IgD-negative memory B cell (primary cell): Measurements from ENCODE around the gene WDR37. TPM values are rescaled to one million over a fixed set of nuclear protein-coding genes. Genes with fewer than 3 reads are reported as not detected.
"Not testable (repeated sequence)": the region's sequence is repeated elsewhere in the genome, so short reads cannot be mapped to it uniquely, and the experiment has no call there.

Source experiments
- H3K27ac Mint-ChIP-seq, 3 donors: one replicate each; pipeline ENCODE4 v1.8.0; 2020 to 2022; ENCODE audit warnings: mild to moderate bottlenecking in 3 of 3, mixed read lengths in 3 of 3, moderate library complexity in 1 of 3
- H3K27me3 Mint-ChIP-seq: one replicate; pipeline ENCODE4 v1.8.0; 2021; ENCODE audit warnings: mixed read lengths
- H3K36me3 Mint-ChIP-seq: one replicate; pipeline ENCODE4 v1.8.0; 2020; ENCODE audit warnings: mild to moderate bottlenecking, mixed read lengths
- H3K4me1 Mint-ChIP-seq, 3 donors: one replicate each; pipeline ENCODE4 v1.8.0; 2020 to 2022; ENCODE audit warnings: mixed read lengths in 3 of 3, mild to moderate bottlenecking in 1 of 3
- H3K4me3 Mint-ChIP-seq, 4 donors: one replicate each; pipeline ENCODE4 v1.8.0; 2020 to 2022; ENCODE audit warnings: mild to moderate bottlenecking in 4 of 4, mixed read lengths in 4 of 4, moderate library complexity in 3 of 4
- H3K9me3 Mint-ChIP-seq, 3 donors: one replicate each; pipeline ENCODE4 v1.8.0; 2020 to 2021; ENCODE audit warnings: mixed read lengths in 3 of 3, mild to moderate bottlenecking in 1 of 3
- polyA plus RNA-seq: library from polyadenylated mRNA; unstranded; fragments of 300-500 nt; fragmentation: Illumina TruSeq; gene quantifications from one replicate; pipeline ENCODE4 v1.2.3, GENCODE V29; 2021

The WDR37 gene, protein sequence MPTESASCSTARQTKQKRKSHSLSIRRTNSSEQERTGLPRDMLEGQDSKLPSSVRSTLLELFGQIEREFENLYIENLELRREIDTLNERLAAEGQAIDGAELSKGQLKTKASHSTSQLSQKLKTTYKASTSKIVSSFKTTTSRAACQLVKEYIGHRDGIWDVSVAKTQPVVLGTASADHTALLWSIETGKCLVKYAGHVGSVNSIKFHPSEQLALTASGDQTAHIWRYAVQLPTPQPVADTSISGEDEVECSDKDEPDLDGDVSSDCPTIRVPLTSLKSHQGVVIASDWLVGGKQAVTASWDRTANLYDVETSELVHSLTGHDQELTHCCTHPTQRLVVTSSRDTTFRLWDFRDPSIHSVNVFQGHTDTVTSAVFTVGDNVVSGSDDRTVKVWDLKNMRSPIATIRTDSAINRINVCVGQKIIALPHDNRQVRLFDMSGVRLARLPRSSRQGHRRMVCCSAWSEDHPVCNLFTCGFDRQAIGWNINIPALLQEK
- 14.7 TPM for polyA plus RNA-seq

- Mint-ChIP-seq H3K9me3 (no peaks in the 10 kb centered on the region), H3K27me3 (no peaks in the 10 kb centered on the region), H3K4me3 (peak within 1 kb of the TSS; percentile 95 to 99 (median 99)), H3K36me3 (no peaks in the 10 kb centered on the region), H3K27ac (peak within 1 kb of the TSS; percentile 95 to 100 (median 96)), H3K4me1 (peaks cover 28 to 59% (median 46%) of the 10 kb centered on the region in 3 donors)
Measured at GRCh38 chr10:1056326-1057105, at the start of gene WDR37. Gene WDR37 (plus strand): TSS chr10:1056385. CDS start chr10:1072156, 15,771 bp downstream.

DNA sequence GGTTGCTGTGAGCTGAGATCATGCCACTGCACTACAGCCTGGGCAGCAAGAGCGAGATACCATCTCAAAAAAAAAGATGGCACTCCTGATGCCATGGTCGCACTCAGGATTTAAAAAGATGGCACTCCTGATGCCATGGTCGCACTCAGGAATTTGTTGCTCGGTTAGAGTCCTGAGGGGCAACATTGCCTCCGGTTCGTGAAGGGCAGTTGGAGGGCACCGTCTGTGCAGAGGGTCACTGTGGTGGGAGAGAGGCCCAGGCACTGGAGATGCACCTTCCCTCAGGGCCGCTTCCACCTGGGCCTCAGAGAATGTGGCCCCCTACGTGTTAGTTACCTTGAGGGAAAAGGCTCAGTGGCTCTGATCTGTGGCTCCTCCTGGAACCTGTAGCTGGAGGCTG, 49.6 kb upstream of the WDR37 start:
- Mint-ChIP-seq H3K36me3 (peaks cover 8% of the 10 kb centered on the region), H3K4me3 (no peak overlapping the region), H3K9me3 (peaks cover under 1 to 10% (median 6%) of the 10 kb centered on the region in 3 donors), H3K27ac (no peak overlapping the region), H3K4me1 (peaks cover 0 to under 1% (median 0%) of the 10 kb centered on the region in 3 donors), H3K27me3 (no peaks in the 10 kb centered on the region)

GRCh38 chr10:1007583-1007982, 48.6 kb upstream of the WDR37 start:
- peaks cover 6% of the 10 kb centered on the region for H3K36me3 Mint-ChIP-seq
- H3K9me3 Mint-ChIP-seq, result peaks cover 0 to 6% (median 4%) of the 10 kb centered on the region in 3 donors
- H3K4me1 Mint-ChIP-seq, result no peaks in the 10 kb centered on the region
- H3K27ac Mint-ChIP-seq, result peak overlapping the region in 1 of 3 donors; percentile 47
- H3K27me3 Mint-ChIP-seq, result no peaks in the 10 kb centered on the region
- no peak overlapping the region for H3K4me3 Mint-ChIP-seq

DNA sequence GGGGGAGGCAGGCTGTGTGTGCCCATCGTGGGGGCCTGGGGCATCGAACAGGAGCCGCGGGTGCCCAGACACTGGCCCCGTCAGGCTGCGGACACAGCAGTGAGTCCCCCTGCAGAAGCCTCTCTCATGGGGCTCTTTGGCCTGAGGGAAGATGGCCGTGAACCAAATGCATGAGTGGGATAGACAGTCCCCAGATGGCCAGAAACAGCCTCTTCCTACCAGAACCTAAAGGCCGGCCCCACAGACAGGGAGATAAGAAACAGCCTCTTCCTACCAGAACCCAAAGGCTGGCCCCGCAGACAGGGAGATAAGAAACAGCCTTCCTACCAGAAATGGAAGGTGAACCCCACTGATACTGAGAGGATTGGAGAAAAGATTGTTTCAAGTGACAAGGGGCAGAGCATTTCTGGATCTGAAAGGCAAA, 47.1 kb upstream of the WDR37 start:
- peaks cover 10% of the 10 kb centered on the region for H3K36me3 Mint-ChIP-seq
- no peak overlapping the region for H3K4me3 Mint-ChIP-seq
- no peaks in the 10 kb centered on the region for H3K4me1 Mint-ChIP-seq
- no peak overlapping the region for H3K27ac Mint-ChIP-seq
- no peaks in the 10 kb centered on the region for H3K9me3 Mint-ChIP-seq
- no peaks in the 10 kb centered on the region for H3K27me3 Mint-ChIP-seq

DNA sequence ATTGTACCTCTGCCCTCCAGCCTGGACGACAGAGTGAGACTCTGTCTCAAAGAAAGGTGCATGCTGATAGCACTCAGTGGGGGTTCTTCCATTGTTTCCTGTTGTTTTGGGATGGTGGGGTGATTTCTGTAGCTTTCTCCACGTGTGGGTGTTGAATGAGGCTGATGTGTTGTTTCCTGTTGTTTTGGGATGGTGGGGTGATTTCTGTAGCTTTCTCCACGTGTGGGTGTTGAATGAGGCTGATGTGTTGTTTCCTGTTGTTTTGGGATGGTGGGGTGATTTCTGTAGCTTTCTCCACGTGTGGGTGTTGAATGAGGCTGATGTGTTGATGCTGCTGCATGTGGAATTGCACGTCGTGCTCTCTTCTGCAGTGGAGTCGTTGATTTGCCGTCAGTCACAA, 46.2 kb upstream of the WDR37 start:
- not testable (repeated sequence) for H3K27ac Mint-ChIP-seq, H3K4me1 Mint-ChIP-seq, H3K27me3 Mint-ChIP-seq, H3K4me3 Mint-ChIP-seq, H3K9me3 Mint-ChIP-seq
- H3K36me3 Mint-ChIP-seq, result peaks cover 12% of the 10 kb centered on the region

DNA sequence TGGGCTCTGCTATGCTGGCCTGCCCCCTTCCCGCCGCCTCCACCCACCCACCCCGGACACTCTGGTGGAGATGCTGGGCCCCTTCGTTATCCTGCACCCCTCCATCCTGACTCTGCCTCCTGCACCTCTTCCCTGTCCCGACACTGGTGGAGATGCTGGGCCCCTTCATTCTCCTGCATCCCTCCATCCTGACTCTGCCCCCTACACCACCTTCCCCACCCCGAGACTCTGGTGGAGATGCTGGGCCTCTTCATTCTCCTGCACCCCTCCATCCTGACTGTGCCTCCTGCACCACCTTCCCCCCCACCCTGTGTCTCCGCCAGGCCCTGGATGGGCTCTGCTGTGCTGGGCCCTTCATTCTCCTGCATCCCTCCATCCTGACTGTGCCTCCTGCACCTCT, 45.5 kb upstream of the WDR37 start:
- H3K4me1 Mint-ChIP-seq, result no peaks in the 10 kb centered on the region
- H3K27ac Mint-ChIP-seq, result peak overlapping the region in 1 of 3 donors; percentile 82

GRCh38 chr10:1011696-1012095, 44.5 kb upstream of the WDR37 start:
- Mint-ChIP-seq H3K4me1 (no peaks in the 10 kb centered on the region), H3K36me3 (peaks cover 12% of the 10 kb centered on the region), H3K27me3 (no peaks in the 10 kb centered on the region), H3K4me3 (no peak overlapping the region), H3K27ac (no peak overlapping the region), H3K9me3 (no peaks in the 10 kb centered on the region)

More for the DNA sequence above, 45.5 kb upstream of the WDR37 start:
- Mint-ChIP-seq H3K36me3 (peaks cover 12% of the 10 kb centered on the region), H3K9me3 (no peaks in the 10 kb centered on the region), H3K4me3 (no peak overlapping the region), H3K27me3 (no peaks in the 10 kb centered on the region)

GRCh38 chr10:1015688-1016087, 40.5 kb upstream of the WDR37 start:
- peak overlapping the region in 1 of 3 donors; percentile 23 for H3K27ac Mint-ChIP-seq
- no peaks in the 10 kb centered on the region for H3K4me1 Mint-ChIP-seq
- no peaks in the 10 kb centered on the region for H3K9me3 Mint-ChIP-seq
- no peaks in the 10 kb centered on the region for H3K27me3 Mint-ChIP-seq
- peaks cover 20% of the 10 kb centered on the region for H3K36me3 Mint-ChIP-seq
- no peak overlapping the region for H3K4me3 Mint-ChIP-seq

DNA sequence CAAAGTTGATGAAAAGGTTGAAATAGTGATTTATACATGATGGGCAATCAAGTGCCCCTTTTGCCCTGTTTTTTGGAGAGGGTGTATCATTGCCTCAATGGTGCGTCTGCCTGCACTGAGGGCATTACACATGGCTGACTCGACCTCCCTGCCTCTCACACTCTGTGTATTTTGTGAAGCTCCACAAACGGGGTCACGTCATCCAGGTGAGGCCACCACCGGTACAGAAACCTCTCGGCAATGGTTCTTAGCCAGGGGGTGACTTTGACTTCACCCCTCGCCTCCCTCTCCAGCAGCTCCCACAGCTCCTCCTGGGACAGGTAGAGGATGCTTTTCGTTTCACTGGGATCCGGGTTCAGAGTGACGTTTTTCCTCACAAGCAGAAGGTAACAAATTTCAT, 36.8 kb upstream of the WDR37 start:
- no peaks in the 10 kb centered on the region for H3K27me3 Mint-ChIP-seq
- peaks cover 0 to 4% (median 0%) of the 10 kb centered on the region in 3 donors for H3K4me1 Mint-ChIP-seq
- H3K4me3 Mint-ChIP-seq, result no peak overlapping the region
- no peaks in the 10 kb centered on the region for H3K9me3 Mint-ChIP-seq
- peaks cover 13% of the 10 kb centered on the region for H3K36me3 Mint-ChIP-seq
- no peak overlapping the region for H3K27ac Mint-ChIP-seq

DNA sequence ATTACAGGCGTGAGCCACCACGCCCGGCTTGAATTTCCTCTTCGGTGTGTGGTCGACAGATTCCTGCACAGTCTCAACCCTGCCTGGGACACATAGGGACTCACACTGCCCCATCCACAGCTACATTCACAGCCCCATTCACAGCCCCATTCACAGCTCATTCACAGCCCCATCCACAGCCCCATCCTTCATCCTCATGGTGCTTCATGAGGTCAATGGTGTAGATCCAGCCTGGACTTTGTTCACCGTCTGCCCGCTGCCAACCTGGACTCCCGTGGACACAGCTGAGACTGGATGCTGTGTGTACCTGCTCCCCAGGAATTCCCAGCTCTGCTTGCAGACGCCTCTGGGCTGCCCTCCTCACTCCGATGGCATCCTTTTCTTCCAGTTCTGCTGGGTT, 35.7 kb upstream of the WDR37 start:
- H3K36me3 Mint-ChIP-seq, result peaks cover 11% of the 10 kb centered on the region
- H3K27ac Mint-ChIP-seq, result no peak overlapping the region
- peaks cover 0 to 4% (median 0%) of the 10 kb centered on the region in 3 donors for H3K4me1 Mint-ChIP-seq
- no peaks in the 10 kb centered on the region for H3K27me3 Mint-ChIP-seq
- no peaks in the 10 kb centered on the region for H3K9me3 Mint-ChIP-seq
- H3K4me3 Mint-ChIP-seq, result no peak overlapping the region

- Mint-ChIP-seq H3K27me3 (no peaks in the 10 kb centered on the region), H3K9me3 (no peaks in the 10 kb centered on the region), H3K4me1 (peaks cover 0 to 4% (median 0%) of the 10 kb centered on the region in 3 donors), H3K27ac (no peak overlapping the region), H3K4me3 (no peak overlapping the region), H3K36me3 (peaks cover 12% of the 10 kb centered on the region)
Measured at GRCh38 chr10:1020958-1021357, 35.2 kb upstream of the WDR37 start.

- Mint-ChIP-seq H3K36me3 (peaks cover 7% of the 10 kb centered on the region), H3K27ac (no peak overlapping the region), H3K9me3 (no peaks in the 10 kb centered on the region), H3K4me1 (peaks cover 0 to 4% (median 0%) of the 10 kb centered on the region in 3 donors), H3K27me3 (no peaks in the 10 kb centered on the region), H3K4me3 (no peak overlapping the region)
Measured at GRCh38 chr10:1022413-1022812, 33.8 kb upstream of the WDR37 start.

DNA sequence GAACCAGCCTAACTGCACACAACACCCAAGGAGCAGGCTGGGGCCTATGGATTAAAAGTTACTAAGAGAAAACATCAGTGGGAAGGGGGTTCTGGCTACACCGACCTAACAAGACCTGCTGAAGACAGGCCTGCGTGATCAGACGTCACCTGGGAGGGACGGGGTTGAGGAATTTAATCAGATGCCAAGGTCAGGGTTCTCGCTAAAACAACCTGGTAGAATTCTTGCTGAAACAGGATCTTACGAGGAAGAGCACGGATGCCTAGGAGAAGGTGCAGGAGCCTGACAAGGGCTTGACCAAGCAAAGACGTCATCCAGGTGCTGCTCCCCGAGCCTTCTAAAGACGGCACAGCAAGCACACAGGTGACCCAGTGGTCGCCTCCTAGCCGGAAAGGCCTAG, 32.1 kb upstream of the WDR37 start:
- Mint-ChIP-seq H3K4me1 (peaks cover 0 to 4% (median 0%) of the 10 kb centered on the region in 3 donors), H3K36me3 (peaks cover 2% of the 10 kb centered on the region), H3K9me3 (no peaks in the 10 kb centered on the region), H3K4me3 (no peak overlapping the region), H3K27me3 (no peaks in the 10 kb centered on the region), H3K27ac (no peak overlapping the region)

DNA sequence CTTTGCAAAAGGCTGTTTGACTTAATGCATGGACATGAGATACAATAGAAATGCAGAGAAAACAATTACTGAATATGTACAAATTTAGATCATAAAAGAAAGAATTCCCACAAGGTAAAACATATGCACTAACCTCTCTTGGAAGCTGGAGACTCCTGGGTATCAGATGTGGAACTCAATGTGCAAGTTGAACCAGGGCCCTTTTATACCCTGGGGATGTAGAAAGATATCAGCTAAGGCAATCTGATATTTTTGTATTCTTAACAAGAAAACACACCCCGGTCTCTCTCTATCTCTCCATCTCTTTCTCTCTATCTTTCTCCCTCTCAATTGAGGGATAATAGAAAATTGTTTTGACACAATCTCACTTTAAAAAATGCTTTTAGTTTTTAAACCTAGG, 30.5 kb upstream of the WDR37 start, which contains the start of gene IDI2:
IDI2 (minus strand) TSS at position 177 of the 400 bp plus-strand sequence. CDS start 1,136 bp downstream, outside the sequence.
- Mint-ChIP-seq H3K27me3 (no peaks in the 10 kb centered on the region), H3K27ac (no peak within 1 kb of the TSS), H3K4me1 (peaks cover 0 to 4% (median 0%) of the 10 kb centered on the region in 3 donors), H3K9me3 (no peaks in the 10 kb centered on the region), H3K36me3 (peaks cover 3% of the 10 kb centered on the region), H3K4me3 (no peak within 1 kb of the TSS)

DNA sequence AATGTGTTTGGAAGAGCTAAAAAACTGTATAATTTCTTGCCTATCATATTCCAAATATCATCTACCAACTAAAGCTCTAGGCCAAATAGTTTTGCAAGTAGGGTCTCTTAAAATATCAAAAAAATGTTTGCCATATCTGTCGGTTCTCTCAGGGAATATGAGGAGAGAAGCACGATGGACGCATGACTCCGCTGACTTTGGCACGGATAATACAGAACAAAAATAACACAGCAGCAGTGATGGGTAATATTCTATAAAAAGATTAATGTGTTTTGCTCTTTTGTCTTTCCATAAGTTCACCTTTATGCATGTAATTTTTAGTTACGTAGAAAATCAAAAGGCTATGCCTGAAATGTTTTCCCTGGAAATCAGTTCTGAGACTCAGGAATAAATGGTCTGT, 29.6 kb upstream of the WDR37 start:
- no peaks in the 10 kb centered on the region for H3K27me3 Mint-ChIP-seq
- peaks cover 0 to 4% (median 0%) of the 10 kb centered on the region in 3 donors for H3K4me1 Mint-ChIP-seq
- no peak overlapping the region for H3K4me3 Mint-ChIP-seq
- H3K27ac Mint-ChIP-seq, result no peak overlapping the region
- peaks cover 3% of the 10 kb centered on the region for H3K36me3 Mint-ChIP-seq
- H3K9me3 Mint-ChIP-seq, result no peaks in the 10 kb centered on the region
